ENCODE results near the gene CACNA1A.
"Not testable (repeated sequence)": the region's sequence is repeated elsewhere in the genome, so short reads cannot be mapped to it uniquely, and the experiment has no call there.

CACNA1A gene

GRCh38 chr19:13538601-13539253 is 32.4 kb upstream of the CACNA1A start:
- Histone ChIP-seq H4K8ac (ENCODE audit: low read depth, low read length) (no peak overlapping the region), H2BK12ac (ENCODE audit: low read length) (no peak overlapping the region), H3K18ac (ENCODE audit: low read length) (no peak overlapping the region), H3K4ac (ENCODE audit: low read depth, low read length) (no peak overlapping the region), H3K9ac (ENCODE audit: low read length) (no peak overlapping the region), H2BK5ac (ENCODE audit: low read depth, low read length, poor library complexity) (no peak overlapping the region), H3K4me3 (ENCODE audit: low read depth, low read length) (no peak overlapping the region), H3K23ac (ENCODE audit: low read length) (no peak overlapping the region), H3K36me3 (ENCODE audit: control insufficient read depth in 1 of 2, insufficient read depth in 2 of 2, low read length in 2 of 2) (no peaks in the 10 kb centered on the region), H3K4me1 (ENCODE audit: control insufficient read depth in 1 of 2, insufficient read depth in 2 of 2, low read length in 2 of 2) (no peaks in the 10 kb centered on the region), H3K79me1 (ENCODE audit: low read length) (no peaks in the 10 kb centered on the region), H4K12ac (ENCODE audit: low read depth, low read length) (no peak overlapping the region), H2BK120ac (ENCODE audit: insufficient read depth, low read length, poor library complexity) (no peak overlapping the region), H3K9me3 (ENCODE audit: insufficient read depth, low read depth, low read length) (peaks cover 3% of the 10 kb centered on the region), H3K79me2 (ENCODE audit: control insufficient read depth, insufficient read depth, low read length, poor library complexity) (no peaks in the 10 kb centered on the region), H4K91ac (ENCODE audit: low read depth, low read length) (no peak overlapping the region), H3K27ac (ENCODE audit: low read depth, low read length) (no peak overlapping the region), H2AK5ac (ENCODE audit: low read length) (no peak overlapping the region), H3K14ac (ENCODE audit: low read length) (no peak overlapping the region), H2AFZ (ENCODE audit: insufficient read depth, low read length, poor library complexity) (no peak overlapping the region), H3K4me2 (ENCODE audit: low read length) (no peak overlapping the region), H3K27me3 (ENCODE audit: insufficient read depth, low read length) (no peaks in the 10 kb centered on the region)
- no CpG with 5 or more reads among the region's 7 CpGs for WGBS (ENCODE audit: extremely low coverage, insufficient coverage, insufficient read length)
- no peak for DNase-seq

- Histone ChIP-seq H3K14ac (ENCODE audit: low read length) (no peak overlapping the region), H3K79me2 (ENCODE audit: control insufficient read depth, insufficient read depth, low read length, poor library complexity) (no peaks in the 10 kb centered on the region), H2AFZ (ENCODE audit: insufficient read depth, low read length, poor library complexity) (no peak overlapping the region), H3K9me3 (ENCODE audit: insufficient read depth, low read depth, low read length) (peaks cover 3% of the 10 kb centered on the region), H3K79me1 (ENCODE audit: low read length) (no peaks in the 10 kb centered on the region), H3K4me2 (ENCODE audit: low read length) (no peak overlapping the region), H3K27me3 (ENCODE audit: insufficient read depth, low read length) (no peaks in the 10 kb centered on the region), H3K36me3 (ENCODE audit: control insufficient read depth in 1 of 2, insufficient read depth in 2 of 2, low read length in 2 of 2) (no peaks in the 10 kb centered on the region), H3K18ac (ENCODE audit: low read length) (no peak overlapping the region), H4K8ac (ENCODE audit: low read depth, low read length) (no peak overlapping the region), H3K4ac (ENCODE audit: low read depth, low read length) (no peak overlapping the region), H4K91ac (ENCODE audit: low read depth, low read length) (no peak overlapping the region), H3K27ac (ENCODE audit: low read depth, low read length) (no peak overlapping the region), H2BK5ac (ENCODE audit: low read depth, low read length, poor library complexity) (no peak overlapping the region), H2AK5ac (ENCODE audit: low read length) (no peak overlapping the region), H2BK12ac (ENCODE audit: low read length) (no peak overlapping the region), H3K4me3 (ENCODE audit: low read depth, low read length) (no peak overlapping the region), H3K23ac (ENCODE audit: low read length) (no peak overlapping the region), H4K12ac (ENCODE audit: low read depth, low read length) (no peak overlapping the region), H3K9ac (ENCODE audit: low read length) (no peak overlapping the region), H3K4me1 (ENCODE audit: control insufficient read depth in 1 of 2, insufficient read depth in 2 of 2, low read length in 2 of 2) (no peaks in the 10 kb centered on the region), H2BK120ac (ENCODE audit: insufficient read depth, low read length, poor library complexity) (no peak overlapping the region)
- no peak for DNase-seq
- WGBS (ENCODE audit: extremely low coverage, insufficient coverage, insufficient read length) = no CpG with 5 or more reads among the region's 6 CpGs
Measured at GRCh38 chr19:13537454-13537853, 31.2 kb upstream of the CACNA1A start.

- no peaks in the 10 kb centered on the region for H3K79me1 ChIP-seq (ENCODE audit: low read length)
- H3K27ac ChIP-seq (ENCODE audit: low read depth, low read length) = no peak overlapping the region
- no peaks in the 10 kb centered on the region for H3K79me2 ChIP-seq (ENCODE audit: control insufficient read depth, insufficient read depth, low read length, poor library complexity)
- no peak overlapping the region for H3K4ac ChIP-seq (ENCODE audit: low read depth, low read length)
- WGBS (ENCODE audit: extremely low coverage, insufficient coverage, insufficient read length) = no CpG with 5 or more reads among the region's 6 CpGs
- H4K8ac ChIP-seq (ENCODE audit: low read depth, low read length) = no peak overlapping the region
- H2AK5ac ChIP-seq (ENCODE audit: low read length) = no peak overlapping the region
- no peaks in the 10 kb centered on the region for H3K27me3 ChIP-seq (ENCODE audit: insufficient read depth, low read length)
- H3K4me2 ChIP-seq (ENCODE audit: low read length) = no peak overlapping the region
- H3K14ac ChIP-seq (ENCODE audit: low read length) = no peak overlapping the region
- no peak overlapping the region for H3K18ac ChIP-seq (ENCODE audit: low read length)
- no peak overlapping the region for H3K23ac ChIP-seq (ENCODE audit: low read length)
- H4K91ac ChIP-seq (ENCODE audit: low read depth, low read length) = no peak overlapping the region
- H3K4me1 ChIP-seq (ENCODE audit: control insufficient read depth in 1 of 2, insufficient read depth in 2 of 2, low read length in 2 of 2) = no peaks in the 10 kb centered on the region
- no peak for DNase-seq
- H2BK12ac ChIP-seq (ENCODE audit: low read length) = no peak overlapping the region
- H4K12ac ChIP-seq (ENCODE audit: low read depth, low read length) = no peak overlapping the region
- no peak overlapping the region for H3K4me3 ChIP-seq (ENCODE audit: low read depth, low read length)
- no peaks in the 10 kb centered on the region for H3K36me3 ChIP-seq (ENCODE audit: control insufficient read depth in 1 of 2, insufficient read depth in 2 of 2, low read length in 2 of 2)
- no peak overlapping the region for H2AFZ ChIP-seq (ENCODE audit: insufficient read depth, low read length, poor library complexity)
- H3K9me3 ChIP-seq (ENCODE audit: insufficient read depth, low read depth, low read length) = no peaks in the 10 kb centered on the region
- H2BK120ac ChIP-seq (ENCODE audit: insufficient read depth, low read length, poor library complexity) = no peak overlapping the region
- H2BK5ac ChIP-seq (ENCODE audit: low read depth, low read length, poor library complexity) = no peak overlapping the region
- no peak overlapping the region for H3K9ac ChIP-seq (ENCODE audit: low read length)
Measured at GRCh38 chr19:13530720-13531119, 24.4 kb upstream of the CACNA1A start.

GRCh38 chr19:13529721-13530120 is 23.4 kb upstream of the CACNA1A start:
- H2AK5ac ChIP-seq (ENCODE audit: low read length); H3K18ac ChIP-seq (ENCODE audit: low read length); H3K9me3 ChIP-seq (ENCODE audit: insufficient read depth, low read depth, low read length); H3K4me1 ChIP-seq (ENCODE audit: control insufficient read depth in 1 of 2, insufficient read depth in 2 of 2, low read length in 2 of 2); DNase-seq; H2BK12ac ChIP-seq (ENCODE audit: low read length); H3K36me3 ChIP-seq (ENCODE audit: control insufficient read depth in 1 of 2, insufficient read depth in 2 of 2, low read length in 2 of 2); H3K79me1 ChIP-seq (ENCODE audit: low read length); H3K27ac ChIP-seq (ENCODE audit: low read depth, low read length); H3K4me3 ChIP-seq (ENCODE audit: low read depth, low read length); H4K12ac ChIP-seq (ENCODE audit: low read depth, low read length); H2BK5ac ChIP-seq (ENCODE audit: low read depth, low read length, poor library complexity); H4K91ac ChIP-seq (ENCODE audit: low read depth, low read length); H3K4ac ChIP-seq (ENCODE audit: low read depth, low read length); H3K79me2 ChIP-seq (ENCODE audit: control insufficient read depth, insufficient read depth, low read length, poor library complexity); H3K14ac ChIP-seq (ENCODE audit: low read length); H3K9ac ChIP-seq (ENCODE audit: low read length); H2AFZ ChIP-seq (ENCODE audit: insufficient read depth, low read length, poor library complexity); H3K23ac ChIP-seq (ENCODE audit: low read length); H3K27me3 ChIP-seq (ENCODE audit: insufficient read depth, low read length); H4K8ac ChIP-seq (ENCODE audit: low read depth, low read length); H2BK120ac ChIP-seq (ENCODE audit: insufficient read depth, low read length, poor library complexity); H3K4me2 ChIP-seq (ENCODE audit: low read length): not testable (repeated sequence)
- WGBS (ENCODE audit: extremely low coverage, insufficient coverage, insufficient read length) = no CpG with 5 or more reads among the region's 2 CpGs

All from trophoblast cell (in vitro differentiated cells and primary cell).